ENCODE results near the gene ATG13.

The ATG13 gene

DNA sequence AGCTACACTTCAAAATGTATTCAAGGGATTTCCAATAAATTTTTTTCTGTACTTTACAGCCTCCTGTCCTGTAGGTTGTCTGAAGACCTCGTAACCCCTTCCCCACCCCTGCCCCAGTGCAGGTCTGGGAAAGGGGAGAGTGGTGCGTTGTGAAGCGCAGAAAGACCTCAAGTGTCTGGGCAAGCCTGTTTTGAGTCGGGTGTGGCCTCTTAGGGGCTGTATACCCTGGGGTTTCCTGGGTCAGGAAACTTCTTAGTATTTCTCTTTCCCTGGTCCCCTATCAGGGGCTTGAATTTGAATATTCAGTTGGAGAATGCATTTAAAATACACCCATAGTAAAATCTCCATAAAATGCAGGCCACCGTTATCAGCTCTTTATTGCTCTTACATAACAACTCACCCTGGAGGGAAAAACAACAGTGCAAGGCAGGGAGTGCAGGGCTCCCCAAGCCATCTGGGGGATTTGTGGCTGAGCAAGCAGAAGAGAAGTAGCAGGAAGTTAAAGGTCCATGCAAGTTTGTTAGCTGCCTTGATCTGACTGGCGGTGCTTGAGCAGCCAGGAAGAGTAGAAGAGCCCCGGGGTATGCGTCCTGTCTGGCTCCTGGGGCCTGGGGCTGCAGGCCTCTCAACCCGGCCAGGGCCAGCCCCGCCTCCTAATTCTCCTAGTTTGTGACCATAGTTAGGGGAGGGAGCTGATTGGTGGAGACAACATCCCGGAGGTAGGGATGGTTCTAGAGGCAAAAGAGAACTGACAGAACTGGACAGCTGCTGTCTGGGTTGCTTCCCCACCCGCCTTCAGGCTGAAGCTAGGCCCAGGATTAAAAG lies 57.3 kb downstream of the ATG13 start:
- no peak for DNase-seq (ENCODE audit: low read depth in 4 of 4, low spot score in 1 of 4)

DNA sequence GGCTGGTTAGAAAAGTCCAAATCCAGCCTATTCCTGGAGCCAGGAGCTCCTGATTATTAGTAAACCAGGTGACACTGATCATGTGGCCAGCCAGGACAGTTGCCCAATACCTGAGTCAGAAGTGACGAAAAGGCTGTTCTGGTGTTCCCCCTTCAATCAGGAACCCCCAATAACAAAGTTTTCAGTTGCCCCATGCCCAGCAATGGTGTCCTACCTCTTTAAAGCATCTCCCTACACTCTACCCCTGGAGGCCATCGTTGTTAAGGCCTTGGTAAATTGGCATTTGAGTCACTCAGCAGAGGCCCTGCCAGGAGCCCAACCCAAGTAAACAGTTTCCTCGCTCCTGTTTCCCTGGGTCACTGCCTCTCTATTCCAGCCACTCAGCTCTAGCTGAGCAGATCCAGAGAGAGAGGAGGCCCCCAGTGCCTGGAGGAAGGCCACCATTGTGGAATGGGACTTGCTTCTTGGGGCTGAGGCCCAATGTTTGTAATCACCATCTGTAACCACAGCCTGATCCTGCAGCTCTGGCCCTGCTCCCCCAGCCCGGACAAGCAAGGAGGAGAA lies 58.0 kb downstream of the ATG13 start:
- DNase-seq (ENCODE audit: low read depth in 4 of 4, low spot score in 1 of 4): no peak

DNA sequence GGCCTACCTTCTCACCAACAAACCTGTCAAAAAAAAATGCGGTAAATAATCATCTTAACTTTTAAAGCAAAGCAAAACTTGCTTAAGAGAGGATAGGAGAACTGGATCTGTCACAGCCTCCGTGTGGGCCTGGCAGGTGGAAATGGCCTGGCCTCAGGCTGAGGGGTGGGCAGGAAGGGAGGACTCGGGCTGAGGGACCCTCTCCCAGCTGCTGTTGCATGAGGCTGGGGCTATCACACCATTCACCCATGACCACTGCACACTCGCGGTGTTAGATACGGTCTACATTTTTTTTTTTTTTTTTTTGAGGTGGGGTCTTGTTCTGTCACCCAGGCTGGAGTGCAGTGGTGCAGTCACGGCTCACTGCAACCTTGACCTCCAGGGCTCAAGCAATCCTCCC lies 58.6 kb downstream of the ATG13 start:
- DNase-seq (ENCODE audit: low read depth in 4 of 4, low spot score in 1 of 4): no peak

DNA sequence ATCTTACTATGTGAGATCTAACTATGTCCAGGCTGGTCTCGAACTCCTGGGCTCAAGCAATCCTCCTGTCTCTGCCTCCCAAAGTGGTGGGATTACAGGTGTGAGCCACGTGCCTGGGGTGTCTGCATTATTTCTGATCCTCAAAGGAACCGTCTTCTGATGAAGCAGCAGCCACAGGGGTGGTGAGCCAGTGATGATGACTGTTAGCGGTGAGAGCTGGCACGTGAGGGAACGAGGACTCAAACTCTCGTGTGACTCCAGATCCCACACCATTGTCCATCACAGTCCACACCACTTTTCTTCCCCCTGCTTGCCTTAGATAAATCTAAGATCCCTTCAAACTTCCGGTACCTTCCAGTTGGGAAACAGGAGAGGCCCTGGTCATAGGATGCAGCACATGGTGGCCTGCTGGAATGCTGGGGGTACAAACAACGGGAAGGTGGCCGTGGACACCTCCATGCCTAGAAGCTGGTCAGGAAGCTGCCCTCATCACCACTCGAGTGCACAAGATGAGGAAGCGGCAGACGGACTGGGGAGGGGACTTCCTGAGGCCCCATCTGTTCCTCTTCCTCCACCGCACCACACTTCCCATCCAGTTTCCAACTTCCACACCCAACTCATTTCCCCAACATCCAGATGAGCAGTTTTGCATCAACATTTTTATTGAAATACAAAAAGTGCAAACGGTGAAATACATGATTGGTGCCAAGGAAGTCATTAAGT lies 59.2 kb downstream of the ATG13 start:
- no peak for DNase-seq (ENCODE audit: low read depth in 4 of 4, low spot score in 1 of 4)

DNA sequence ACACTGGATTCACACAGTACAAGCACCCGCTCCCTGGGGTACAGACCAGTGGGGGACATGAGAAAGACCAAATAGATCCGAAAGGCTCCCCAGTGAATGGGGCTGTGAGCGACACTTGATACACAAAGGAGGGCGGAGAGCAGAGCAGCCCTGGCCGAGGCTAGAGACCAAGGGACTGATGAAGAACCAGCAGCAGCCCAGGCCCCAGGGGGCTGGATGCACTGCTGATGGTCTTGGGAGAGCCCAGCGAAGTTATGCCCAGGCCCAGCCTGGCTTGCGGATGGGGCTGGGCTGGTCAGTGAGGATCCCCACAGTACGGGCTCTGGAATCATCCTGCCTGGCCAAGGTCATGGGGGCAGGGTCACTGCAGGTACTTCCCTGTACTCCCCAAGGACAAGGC lies 59.8 kb downstream of the ATG13 start:
- DNase-seq (ENCODE audit: low read depth in 4 of 4, low spot score in 1 of 4): no peak

DNA sequence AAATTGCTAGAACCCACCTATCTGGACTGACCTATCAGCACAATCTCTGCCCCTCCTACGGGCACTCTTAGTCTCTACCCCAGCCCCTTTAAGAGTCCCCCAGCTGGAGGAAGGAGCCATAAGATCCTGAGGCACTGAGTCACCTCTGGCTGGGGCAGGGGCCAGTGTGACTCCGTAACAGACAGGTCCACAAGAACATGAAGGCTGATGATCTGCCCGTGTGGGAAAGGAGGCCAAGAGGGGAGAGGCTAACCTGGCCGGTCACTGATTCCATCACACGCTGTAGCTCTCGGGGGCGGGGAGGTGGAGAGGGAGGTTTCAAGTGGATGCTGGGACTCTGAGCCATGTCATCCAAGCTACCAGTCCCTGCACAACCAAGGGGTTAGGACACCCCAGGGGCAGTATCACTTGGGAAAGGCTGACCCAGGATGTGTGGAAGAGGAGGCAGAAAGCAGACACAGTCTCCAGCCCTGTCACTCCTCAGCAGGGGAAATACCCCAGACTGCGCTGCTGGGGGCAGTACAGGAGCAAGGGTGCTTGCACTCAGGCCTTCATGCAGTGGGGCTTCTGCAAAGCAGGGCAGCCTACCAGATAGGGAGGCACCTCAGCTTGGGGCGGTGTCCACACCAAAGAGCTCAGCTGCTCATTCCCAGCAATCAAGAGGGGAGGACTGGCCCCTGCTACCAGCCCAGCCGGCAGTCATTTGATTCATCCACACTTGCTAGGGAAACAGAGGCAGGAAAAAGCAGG lies 60.8 kb downstream of the ATG13 start:
- DNase-seq (ENCODE audit: low read depth in 4 of 4, low spot score in 1 of 4): no peak

DNA sequence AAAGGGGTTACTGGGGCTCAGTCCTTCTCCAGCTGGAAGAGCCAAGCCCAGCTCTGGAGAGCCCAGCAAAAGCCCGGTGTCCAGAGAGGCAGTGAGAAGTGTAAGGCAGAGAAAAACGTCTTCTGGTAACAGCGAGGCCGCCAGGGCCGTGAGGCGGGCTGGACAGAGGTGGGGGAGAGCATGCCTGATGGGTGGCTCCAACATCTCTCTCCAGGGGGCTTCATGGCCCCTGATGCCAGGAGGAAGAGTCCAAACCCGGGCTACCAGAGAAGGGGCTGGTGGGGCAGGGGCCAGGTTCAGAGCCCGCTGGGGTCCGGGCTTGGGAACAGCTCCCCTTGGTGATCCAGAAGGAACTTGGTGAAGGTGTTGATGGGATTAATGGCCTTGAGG lies 61.4 kb downstream of the ATG13 start:
- DNase-seq (ENCODE audit: low read depth in 4 of 4, low spot score in 1 of 4): no peak

DNA sequence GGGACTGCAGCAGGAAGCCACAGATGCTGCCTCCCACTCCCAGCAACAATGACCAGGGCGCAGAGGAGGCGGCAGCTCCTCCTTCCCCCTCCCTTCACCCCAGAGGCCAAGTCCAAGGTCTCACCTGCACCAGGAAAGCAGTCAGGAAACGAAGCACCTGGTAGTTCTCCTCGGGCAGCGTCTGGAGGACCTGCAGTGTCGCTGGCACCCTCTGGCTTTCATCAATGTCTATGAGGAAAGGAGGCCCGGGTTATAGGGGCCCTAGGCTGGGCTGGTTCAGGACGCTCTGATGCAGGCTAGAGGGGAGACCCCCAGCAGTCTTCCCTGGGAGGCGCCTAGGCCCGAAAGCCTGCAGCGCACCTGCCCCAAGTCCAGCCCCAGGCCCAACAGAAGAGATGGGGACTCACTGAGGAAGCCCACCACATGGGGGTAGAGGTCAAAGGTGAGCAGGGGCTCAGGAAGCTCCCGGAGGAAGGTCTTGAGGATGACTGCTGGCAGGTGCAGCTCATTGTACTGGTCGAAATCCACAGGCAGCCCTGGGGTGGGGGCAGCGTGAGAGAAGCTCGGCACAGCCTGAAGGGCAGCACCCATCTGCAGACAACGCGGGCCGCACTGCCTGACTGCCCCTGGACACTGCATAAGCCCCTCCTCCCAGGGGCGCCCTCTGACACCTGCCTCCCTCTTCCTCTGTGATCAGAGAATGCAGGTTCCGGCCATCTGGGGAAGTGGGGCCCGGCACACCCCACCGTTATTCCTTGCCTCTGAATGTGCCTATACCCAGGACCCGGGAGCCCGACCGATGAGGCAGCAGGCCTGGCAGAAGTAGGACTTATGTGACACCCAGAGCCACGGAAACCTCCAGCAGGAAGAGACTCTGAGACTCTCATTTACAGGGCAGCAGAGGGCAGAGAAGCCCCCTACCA lies 62.1 kb downstream of the ATG13 start:
- DNase-seq (ENCODE audit: low read depth in 4 of 4, low spot score in 1 of 4): no peak

DNA sequence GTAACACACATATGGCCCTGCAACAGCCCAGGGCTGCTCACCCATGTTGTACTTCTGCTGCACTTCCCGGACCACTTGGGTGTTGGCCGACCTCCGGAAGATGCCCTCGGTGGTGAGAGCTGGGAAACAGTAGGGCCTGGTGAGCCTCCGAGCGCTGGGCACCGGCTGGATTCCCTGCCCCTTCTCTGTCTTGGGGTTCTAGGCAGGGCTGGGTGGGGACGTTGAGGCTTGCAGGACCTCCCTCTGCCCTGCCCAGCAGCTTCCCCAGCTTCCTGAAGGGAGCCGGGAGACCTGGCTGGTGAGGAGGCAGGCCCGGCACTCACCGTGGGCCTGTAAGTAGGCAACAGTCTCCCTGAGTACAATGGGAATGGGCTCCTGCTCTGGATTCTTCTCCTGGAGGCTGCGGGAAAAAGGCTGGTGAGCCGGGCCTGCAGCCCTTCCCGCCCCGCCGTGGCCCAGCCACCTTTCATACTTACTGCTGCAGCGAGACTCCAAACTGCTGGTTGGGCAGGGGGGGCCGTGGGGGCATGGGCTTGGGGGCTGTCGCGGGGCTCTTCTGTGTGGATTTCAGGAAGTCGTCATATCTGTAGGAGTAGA lies 62.9 kb downstream of the ATG13 start:
- DNase-seq (ENCODE audit: low read depth in 4 of 4, low spot score in 1 of 4): no peak

DNA sequence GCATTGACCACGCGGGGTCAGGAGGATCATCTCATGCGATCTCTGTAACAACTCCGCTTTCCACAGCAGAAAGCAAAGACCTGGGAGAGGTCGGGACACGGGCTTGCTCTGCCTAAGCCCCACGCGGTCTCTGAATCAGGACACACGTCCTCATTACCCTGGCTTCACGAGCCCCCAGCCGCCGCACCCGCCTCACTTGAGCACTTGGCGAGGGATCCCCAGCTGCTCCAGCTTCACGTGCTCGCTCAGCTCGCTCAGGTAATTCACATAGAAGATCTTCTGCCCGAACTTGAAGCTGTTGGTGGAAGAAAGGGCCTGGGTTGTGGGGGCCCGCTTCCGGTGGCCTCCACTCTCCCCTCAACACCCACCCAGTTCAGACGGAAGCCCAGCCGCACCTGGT lies 63.5 kb downstream of the ATG13 start:
- no peak for DNase-seq (ENCODE audit: low read depth in 4 of 4, low spot score in 1 of 4)

DNA sequence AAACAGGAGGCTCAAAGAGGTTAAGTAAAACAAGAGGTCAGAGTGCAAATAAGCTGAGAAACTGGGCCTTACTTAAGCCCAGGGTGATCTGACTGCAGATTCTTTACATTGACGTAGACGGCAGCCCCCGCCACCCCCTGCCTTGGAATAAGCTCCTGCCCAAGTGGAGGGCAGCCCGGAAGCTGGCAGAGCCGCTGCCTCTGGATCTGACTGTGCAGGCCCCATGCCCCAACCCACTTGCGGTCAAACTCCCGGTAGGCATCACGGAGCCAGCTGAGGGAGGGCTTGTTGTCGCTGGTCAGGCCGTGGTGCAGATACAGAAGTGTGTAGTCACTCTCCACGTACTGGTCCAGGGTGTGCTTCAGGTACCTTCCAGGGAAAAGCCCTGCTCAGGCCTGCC lies 64.5 kb downstream of the ATG13 start:
- no peak for DNase-seq (ENCODE audit: low read depth in 4 of 4, low spot score in 1 of 4)

DNA sequence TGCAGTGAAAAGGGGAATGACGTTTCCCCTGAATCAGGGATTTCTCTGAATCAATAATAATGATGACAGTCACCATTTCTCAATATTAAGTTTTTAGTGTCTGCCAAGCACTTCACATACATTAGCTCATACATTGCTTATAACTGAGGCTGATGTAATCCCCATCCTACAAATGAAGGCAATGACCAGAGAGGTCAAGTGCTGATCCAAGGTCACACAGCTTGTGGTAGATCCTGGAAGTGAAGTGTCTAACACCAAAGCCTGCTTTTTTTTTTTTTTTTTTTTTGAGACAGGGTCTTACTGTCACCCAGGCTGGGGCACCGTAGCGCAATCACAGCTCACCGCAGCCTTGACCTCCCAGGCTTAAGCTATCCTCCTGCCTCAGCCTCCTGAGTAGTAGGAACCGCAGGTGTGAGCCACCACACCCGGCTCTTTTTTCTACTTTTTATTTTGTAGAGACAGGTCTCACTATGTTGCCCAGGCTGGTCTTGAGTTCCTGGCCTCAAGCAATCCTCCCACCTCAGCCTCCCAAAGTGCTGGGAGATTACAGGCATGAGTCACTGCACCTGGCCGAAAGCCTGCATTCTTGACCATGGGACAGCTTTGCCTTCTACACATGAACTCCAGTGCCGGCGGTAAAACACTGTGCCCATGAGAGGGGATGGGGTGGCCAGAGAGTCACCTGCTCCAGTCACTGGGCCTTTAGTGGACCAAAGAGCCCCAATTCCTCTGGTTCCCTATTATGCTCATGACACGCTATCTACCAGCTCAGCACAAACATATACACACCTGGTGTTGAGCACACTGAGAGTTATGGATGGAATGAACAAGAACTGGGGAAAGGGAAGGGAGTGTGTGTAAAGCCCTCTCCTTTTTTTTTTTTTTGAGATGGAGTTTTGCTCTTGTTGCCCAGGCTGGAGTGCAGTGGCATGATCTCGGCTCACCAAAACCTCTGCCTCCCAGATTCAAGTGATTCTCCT lies 65.7 kb downstream of the ATG13 start:
- no peak for DNase-seq (ENCODE audit: low read depth in 4 of 4, low spot score in 1 of 4)

DNA sequence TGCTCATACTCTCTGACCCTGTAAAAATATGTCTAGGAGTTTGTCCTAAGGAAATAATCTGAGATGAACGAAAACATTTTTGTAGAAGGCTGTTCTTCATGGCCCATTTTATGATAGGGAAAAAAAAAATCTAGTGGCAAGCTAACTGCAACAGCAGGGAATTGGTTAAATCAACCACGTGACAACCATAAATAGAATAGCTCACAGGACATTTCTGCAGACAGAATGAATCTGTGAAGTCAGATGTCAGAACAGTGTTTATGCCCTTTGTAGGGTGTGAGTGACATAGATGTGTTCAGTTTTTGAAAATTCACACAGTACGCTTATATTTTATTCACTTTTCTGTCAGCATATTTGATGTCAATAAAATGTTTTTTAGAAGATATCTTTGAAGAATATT lies 67.0 kb downstream of the ATG13 start:
- no peak for DNase-seq (ENCODE audit: low read depth in 4 of 4, low spot score in 1 of 4)

DNA sequence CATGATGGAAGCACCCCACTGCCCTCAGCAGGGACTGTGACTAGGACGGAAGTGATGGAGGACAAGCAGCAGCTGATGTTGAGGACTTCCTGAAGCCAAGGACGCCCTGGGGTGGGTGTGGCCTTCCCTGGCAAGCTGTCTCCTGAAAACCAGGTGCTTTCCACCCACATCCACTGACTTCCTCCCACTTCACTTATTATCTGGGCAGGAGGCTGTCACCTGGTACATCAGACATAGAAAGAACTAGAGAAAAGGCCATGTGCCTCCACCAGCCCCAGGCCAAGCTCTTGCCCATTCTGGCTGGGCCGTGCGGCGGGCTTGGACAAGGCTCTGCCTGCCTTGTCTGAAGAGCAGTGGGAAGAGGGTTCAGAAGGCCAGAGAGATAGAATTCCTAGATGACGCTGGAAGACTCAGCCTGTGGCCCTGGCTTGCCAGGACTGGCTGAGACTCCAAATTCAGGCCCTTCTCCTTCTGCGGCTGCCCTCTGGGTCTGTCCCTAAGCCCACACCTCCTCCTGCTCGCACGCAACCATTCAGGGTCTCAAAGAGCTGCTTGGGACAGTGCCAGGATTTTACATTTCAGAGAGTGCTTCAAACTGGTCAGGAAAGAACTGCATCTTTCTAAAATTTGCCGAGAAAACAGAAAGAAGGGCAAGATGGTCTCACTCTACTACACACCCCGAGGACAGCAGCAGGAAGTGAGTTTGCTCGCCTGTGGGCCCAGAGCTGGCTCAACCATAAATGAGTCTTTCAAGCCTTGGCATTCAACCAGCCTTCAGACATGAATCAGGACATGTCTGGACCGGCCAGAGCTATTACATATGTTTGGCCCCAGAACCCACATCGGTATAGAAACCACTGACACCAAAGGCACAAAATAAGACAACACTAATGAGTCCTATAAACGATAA lies 69.8 kb downstream of the ATG13 start:
- no peak for DNase-seq (ENCODE audit: low read depth in 4 of 4, low spot score in 1 of 4)

DNA sequence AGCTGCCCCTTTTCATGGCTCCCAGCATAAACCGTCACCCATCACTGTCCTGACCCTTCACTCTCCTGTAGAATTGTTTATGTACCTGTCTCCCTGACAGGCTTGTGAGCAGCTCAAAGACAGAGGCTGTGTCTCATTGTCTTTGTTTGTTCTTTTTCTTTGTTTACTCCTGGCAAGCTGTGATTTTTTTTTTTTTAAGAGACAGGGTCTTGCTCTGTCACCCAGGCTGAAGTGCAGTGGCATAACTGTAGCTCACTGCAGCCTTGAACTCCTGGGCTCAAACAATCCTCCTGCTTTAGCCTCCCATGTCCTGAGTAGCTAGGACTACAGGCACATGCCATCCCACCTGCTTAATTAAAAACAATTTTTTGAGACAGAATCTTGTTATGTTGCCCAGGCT lies 73.3 kb downstream of the ATG13 start:
- DNase-seq (ENCODE audit: low read depth in 4 of 4, low spot score in 1 of 4): no peak

DNA sequence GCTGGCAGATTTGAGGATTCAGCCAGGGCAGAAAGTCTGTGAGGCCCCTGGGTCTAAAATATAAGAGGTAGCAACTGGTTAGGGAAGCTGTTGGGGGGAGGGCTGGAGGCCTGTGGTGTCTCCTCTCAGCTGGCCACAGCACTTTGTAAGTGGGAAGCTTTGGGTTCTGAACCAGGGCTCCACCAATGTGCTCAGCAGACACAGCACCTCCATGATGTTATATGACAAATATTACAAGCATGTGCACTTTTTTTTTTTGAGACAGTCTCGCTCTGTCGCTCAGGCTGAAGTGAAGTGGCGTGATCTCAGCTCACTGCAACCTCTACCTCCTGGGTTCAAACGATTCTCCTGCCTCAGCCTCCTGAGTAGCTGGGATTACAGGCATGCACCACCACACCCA lies 75.1 kb downstream of the ATG13 start:
- DNase-seq (ENCODE audit: low read depth in 4 of 4, low spot score in 1 of 4): no peak

DNA sequence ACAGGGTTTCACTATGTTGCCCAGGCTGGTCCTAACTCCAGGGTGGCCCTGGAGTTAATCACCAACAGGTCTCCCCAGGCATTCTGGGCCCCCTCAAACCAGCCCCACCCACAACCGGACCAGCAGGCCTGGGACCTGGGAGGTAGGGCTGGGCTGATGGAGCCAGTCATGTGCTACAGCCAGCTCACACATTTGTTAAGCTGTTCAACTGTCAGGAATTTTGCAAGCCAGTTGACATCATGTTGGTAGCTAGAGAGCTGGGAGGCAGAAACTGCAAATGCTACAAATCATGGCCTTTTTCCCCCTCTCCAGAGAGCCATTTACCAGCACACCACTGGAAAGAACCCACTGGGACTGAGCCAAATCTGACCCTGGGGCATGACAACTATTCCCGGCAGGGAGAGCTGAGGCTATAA lies 76.3 kb downstream of the ATG13 start:
- no peak for DNase-seq (ENCODE audit: low read depth in 4 of 4, low spot score in 1 of 4)

DNA sequence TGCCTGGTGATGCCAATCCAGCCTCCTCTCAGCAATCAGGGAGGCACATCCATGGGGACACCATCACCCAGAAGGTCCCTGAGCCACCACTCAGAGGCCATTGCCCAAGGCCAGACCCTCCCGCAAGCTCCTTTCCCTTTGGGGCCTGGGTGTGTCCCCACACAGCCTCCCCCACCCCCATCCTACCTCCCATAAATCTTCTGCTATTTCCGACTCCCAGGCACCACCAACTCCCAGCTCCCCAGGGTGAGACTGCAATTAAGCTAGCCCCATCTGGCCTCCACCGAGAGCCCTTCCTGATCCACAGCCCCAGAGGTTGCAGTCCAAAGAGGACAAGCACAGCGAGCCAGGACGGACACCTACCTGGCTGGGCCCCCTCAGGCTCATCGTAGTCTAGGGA lies 76.7 kb downstream of the ATG13 start:
- DNase-seq (ENCODE audit: low read depth in 4 of 4, low spot score in 1 of 4): no peak
